HepG2 (cell line): Measurements from ENCODE around the gene THRA. TPM values are rescaled to one million over a fixed set of nuclear protein-coding genes. Genes with fewer than 3 reads are reported as not detected.

Experiments used
- ASH2L ChIP-seq: fragments of 300-600, 200-600 bp; sonication (generic); IDR thresholded peaks from 2 replicates; pipeline ENCODE4 v1.7.0; 2017; ENCODE audit warnings: low read depth, mild to moderate bottlenecking, moderate library complexity, mixed read lengths, low read length; ENCODE audit not compliant: insufficient read length
- ATM ChIP-seq: fragments of 450-650 bp; IDR thresholded peaks from 2 replicates; pipeline ENCODE4 v1.7.1; 2017; ENCODE audit warnings: mild to moderate bottlenecking, borderline replicate concordance
- HES4 ChIP-seq: sonication (generic); formaldehyde crosslinking; IDR thresholded peaks from 2 replicates; pipeline ENCODE4 v1.9.0; 2021; ENCODE audit warnings: mild to moderate bottlenecking, missing genetic modification reagents, borderline replicate concordance
- HMGA1 ChIP-seq: sonication (generic); formaldehyde crosslinking; conservative IDR thresholded peaks from 2 replicates; pipeline ENCODE4 v1.4.0; 2020; ENCODE audit warnings: missing genetic modification reagents
- KLF12 ChIP-seq: sonication (generic); formaldehyde crosslinking; IDR thresholded peaks from 2 replicates; pipeline ENCODE4 v1.4.0; 2020; ENCODE audit warnings: missing genetic modification reagents, borderline replicate concordance
- MAF1 ChIP-seq: sonication (generic); formaldehyde crosslinking; IDR thresholded peaks from 2 replicates; pipeline ENCODE4 v1.5.0; 2020; ENCODE audit warnings: missing genetic modification reagents, borderline replicate concordance
- MAFK ChIP-seq, 2 experiments: IDR thresholded peaks in 1 of 2; conservative IDR thresholded peaks in 1 of 2; 2 replicates each; pipeline ENCODE4 v1.6.1; 2011; ENCODE audit warnings: improper control_type of control experiment in 2 of 2, low read length in 2 of 2
- NBN ChIP-seq: fragments of 450-650 bp; conservative IDR thresholded peaks from 2 replicates; pipeline ENCODE4 v1.6.1; 2017
- POLR2A ChIP-seq, 2 experiments: IDR thresholded peaks; 2 replicates each; pipeline ENCODE4 v1.6.1; 2011; ENCODE audit warnings: low read depth in 2 of 2, low read length in 2 of 2, mild to moderate bottlenecking in 1 of 2, moderate library complexity in 1 of 2; ENCODE audit not compliant: insufficient read depth in 1 of 2
- RBM22 ChIP-seq: fragments of 200-400 bp; formaldehyde crosslinking; optimal IDR thresholded peaks from 2 replicates; pipeline ENCODE3; 2017; ENCODE audit warnings: mild to moderate bottlenecking, low read length, moderate library complexity
- SIN3B ChIP-seq: fragments of 150-350 bp; IDR thresholded peaks from 2 replicates; pipeline ENCODE4 v1.6.1; 2014; ENCODE audit warnings: low read length
- TEAD2 ChIP-seq: sonication (generic); formaldehyde crosslinking; IDR thresholded peaks from 2 replicates; pipeline ENCODE4 v1.9.0; 2021; ENCODE audit warnings: missing genetic modification reagents
- U2AF1 ChIP-seq: fragments of 200-400 bp; formaldehyde crosslinking; optimal IDR thresholded peaks from 2 replicates; pipeline ENCODE3; 2017; ENCODE audit warnings: mild to moderate bottlenecking, low read depth, low read length
- ZBTB20 ChIP-seq: sonication (generic); formaldehyde crosslinking; IDR thresholded peaks from 2 replicates; pipeline ENCODE4 v1.8.1; 2023; ENCODE audit warnings: missing genetic modification reagents, low read depth, mild to moderate bottlenecking, borderline replicate concordance
- ZFP1 ChIP-seq: IDR thresholded peaks from 2 replicates; pipeline ENCODE4 v1.6.1; 2016
- ZNF101 ChIP-seq: sonication (generic); formaldehyde crosslinking; IDR thresholded peaks from 2 replicates; pipeline ENCODE4 v1.4.0; 2020; ENCODE audit warnings: mild to moderate bottlenecking, low read depth, missing genetic modification reagents, borderline replicate concordance
- ZNF256 ChIP-seq: sonication (generic); formaldehyde crosslinking; conservative IDR thresholded peaks from 2 replicates; pipeline ENCODE4 v1.4.0; 2020; ENCODE audit warnings: missing genetic modification reagents
- ZNF343 ChIP-seq: sonication (generic); formaldehyde crosslinking; IDR thresholded peaks from 2 replicates; pipeline ENCODE4 v1.4.0; 2020; ENCODE audit warnings: mild to moderate bottlenecking, missing genetic modification reagents
- ZNF546 ChIP-seq: sonication (generic); formaldehyde crosslinking; conservative IDR thresholded peaks from 2 replicates; pipeline ENCODE4 v1.8.1; 2023; ENCODE audit warnings: mild to moderate bottlenecking, missing genetic modification reagents
- ZNF724P ChIP-seq: sonication (generic); formaldehyde crosslinking; IDR thresholded peaks from 2 replicates; pipeline ENCODE4 v1.8.0; 2022; ENCODE audit warnings: missing genetic modification reagents, borderline replicate concordance
- polyA plus RNA-seq, 8 experiments: library from polyadenylated mRNA; depleted of rRNA in 3 of 8; stranded (reverse) in 7 of 8; unstranded in 1 of 8; fragments of >200 nt; fragmentation: Illumina TruSeq in 4 of 8; extraction: Trizol in 4 of 8; gene quantifications; 2 replicates each; pipeline versions ENCODE4 v1.2.1 to v1.2.3, GENCODE V29; 2011 to 2016; ENCODE audit warnings: low read depth in 4 of 8, missing spikeins in 1 of 8, mixed read lengths in 1 of 8; ENCODE audit not compliant: insufficient read depth in 1 of 8
- total RNA-seq, 5 experiments: library from RNA; depleted of rRNA; stranded (reverse); fragments of >200 nt; fragmentation: Illumina TruSeq; extraction: Trizol; gene quantifications; 2 replicates each; pipeline ENCODE4 v1.2.3, GENCODE V29; 2016; ENCODE audit warnings: low read depth in 1 of 5
- TF ChIP-seq, protein P1 (sequence below): sonication (generic); formaldehyde crosslinking; IDR thresholded peaks from 2 replicates; pipeline ENCODE4 v1.5.1; 2020; ENCODE audit warnings: missing genetic modification reagents, mild to moderate bottlenecking, borderline replicate concordance
- TF ChIP-seq, protein P2 (sequence below): sonication (generic); formaldehyde crosslinking; IDR thresholded peaks from 2 replicates; pipeline ENCODE4 v1.4.0; 2020; ENCODE audit warnings: missing genetic modification reagents
- TF ChIP-seq, protein P3 (sequence below): sonication (generic); formaldehyde crosslinking; IDR thresholded peaks from 2 replicates; pipeline ENCODE4 v1.8.0; 2023; ENCODE audit warnings: mild to moderate bottlenecking, missing genetic modification reagents
- TF ChIP-seq, protein P4 (sequence below), 2 experiments: fragments of 450-650 bp in 1 of 2; sonication (generic) in 1 of 2; formaldehyde crosslinking; IDR thresholded peaks; 2 replicates each; pipeline versions ENCODE4 v1.5.0 to v1.8.0; 2020 to 2022; ENCODE audit warnings: mild to moderate bottlenecking in 1 of 2, missing genetic modification reagents in 1 of 2

THRA gene
- total and polyA plus RNA-seq, 2 of the 13 experiments (the other 11 are each of a cell fraction or from before 2014, with no cell fraction given) = 8.0 to 9.9 TPM

DNA sequence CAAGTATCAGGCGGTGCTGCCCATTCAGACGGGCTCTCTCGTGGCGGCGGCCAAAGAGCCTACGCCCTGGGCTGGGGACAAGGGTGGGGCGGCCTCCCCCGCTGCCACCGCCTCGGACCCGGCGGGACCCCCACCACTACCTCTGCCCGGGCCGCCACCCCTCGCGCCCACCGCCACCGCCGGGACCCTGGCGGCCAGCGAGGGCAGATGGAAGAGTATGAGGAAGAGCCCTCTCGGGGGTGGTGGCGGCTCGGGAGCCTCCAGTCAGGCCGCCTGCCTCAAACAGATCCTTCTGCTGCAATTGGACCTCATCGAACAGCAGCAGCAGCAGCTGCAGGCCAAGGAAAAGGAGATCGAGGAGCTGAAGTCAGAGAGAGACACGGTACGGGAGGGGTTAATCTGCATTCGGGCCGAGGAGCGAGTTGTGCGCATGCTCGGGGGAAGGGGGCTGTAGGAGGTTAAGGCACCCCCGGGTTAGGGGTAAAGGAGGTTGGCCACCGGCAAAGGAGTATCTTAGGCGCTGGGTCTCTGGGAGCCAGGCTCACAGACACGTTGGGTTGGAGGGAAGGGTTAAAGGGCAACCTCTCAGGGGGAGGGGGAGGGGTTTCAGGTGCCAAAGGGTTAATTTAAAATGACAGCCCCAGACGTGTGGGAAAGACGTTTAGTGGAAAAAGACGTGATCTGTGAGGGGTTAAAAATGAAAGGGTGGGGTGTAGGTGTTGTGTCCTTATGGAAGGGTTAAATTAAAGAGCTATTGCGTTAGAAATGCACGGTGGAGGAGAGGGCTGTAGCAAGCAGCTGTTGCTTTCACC, 60.4 kb downstream of the THRA start (continued):
- TF ChIP-seq, protein P1, sequence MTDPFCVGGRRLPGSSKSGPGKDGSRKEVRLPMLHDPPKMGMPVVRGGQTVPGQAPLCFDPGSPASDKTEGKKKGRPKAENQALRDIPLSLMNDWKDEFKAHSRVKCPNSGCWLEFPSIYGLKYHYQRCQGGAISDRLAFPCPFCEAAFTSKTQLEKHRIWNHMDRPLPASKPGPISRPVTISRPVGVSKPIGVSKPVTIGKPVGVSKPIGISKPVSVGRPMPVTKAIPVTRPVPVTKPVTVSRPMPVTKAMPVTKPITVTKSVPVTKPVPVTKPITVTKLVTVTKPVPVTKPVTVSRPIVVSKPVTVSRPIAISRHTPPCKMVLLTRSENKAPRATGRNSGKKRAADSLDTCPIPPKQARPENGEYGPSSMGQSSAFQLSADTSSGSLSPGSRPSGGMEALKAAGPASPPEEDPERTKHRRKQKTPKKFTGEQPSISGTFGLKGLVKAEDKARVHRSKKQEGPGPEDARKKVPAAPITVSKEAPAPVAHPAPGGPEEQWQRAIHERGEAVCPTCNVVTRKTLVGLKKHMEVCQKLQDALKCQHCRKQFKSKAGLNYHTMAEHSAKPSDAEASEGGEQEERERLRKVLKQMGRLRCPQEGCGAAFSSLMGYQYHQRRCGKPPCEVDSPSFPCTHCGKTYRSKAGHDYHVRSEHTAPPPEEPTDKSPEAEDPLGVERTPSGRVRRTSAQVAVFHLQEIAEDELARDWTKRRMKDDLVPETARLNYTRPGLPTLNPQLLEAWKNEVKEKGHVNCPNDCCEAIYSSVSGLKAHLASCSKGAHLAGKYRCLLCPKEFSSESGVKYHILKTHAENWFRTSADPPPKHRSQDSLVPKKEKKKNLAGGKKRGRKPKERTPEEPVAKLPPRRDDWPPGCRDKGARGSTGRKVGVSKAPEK (CRISPR knock-in tag) = no peak
- TF ChIP-seq, protein P2, sequence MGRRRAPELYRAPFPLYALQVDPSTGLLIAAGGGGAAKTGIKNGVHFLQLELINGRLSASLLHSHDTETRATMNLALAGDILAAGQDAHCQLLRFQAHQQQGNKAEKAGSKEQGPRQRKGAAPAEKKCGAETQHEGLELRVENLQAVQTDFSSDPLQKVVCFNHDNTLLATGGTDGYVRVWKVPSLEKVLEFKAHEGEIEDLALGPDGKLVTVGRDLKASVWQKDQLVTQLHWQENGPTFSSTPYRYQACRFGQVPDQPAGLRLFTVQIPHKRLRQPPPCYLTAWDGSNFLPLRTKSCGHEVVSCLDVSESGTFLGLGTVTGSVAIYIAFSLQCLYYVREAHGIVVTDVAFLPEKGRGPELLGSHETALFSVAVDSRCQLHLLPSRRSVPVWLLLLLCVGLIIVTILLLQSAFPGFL (CRISPR knock-in tag) = no peak
- TF ChIP-seq ATM (no peak), NBN (no peak), ZNF256 (no peak), ZNF343 (CRISPR knock-in tag) (no peak), SIN3B (no peak), ZNF724P (CRISPR knock-in tag) (peak; percentile 84; the same call in 1 of the 2 replicates), ZNF101 (CRISPR knock-in tag) (no peak), ASH2L (peak; percentile 86), HES4 (CRISPR knock-in tag) (no peak), U2AF1 (no peak), POLR2A (IDR thresholded peaks at IDR 0.05; ENCODE audit: insufficient read depth in 1 of 2, low read depth in 2 of 2, low read length in 2 of 2) (peak in 1 of 2 experiments; percentile 42; a peak in 1 of 4 replicates), KLF12 (no peak), RBM22 (peak; percentile 69), TEAD2 (CRISPR knock-in tag) (0 out of 2 replicates have a peak, but pooled peaks have one; percentile 46), ZBTB20 (CRISPR knock-in tag) (no peak), ZFP1 (CRISPR knock-in tag) (no peak), MAF1 (no peak), HMGA1 (no peak), ZNF546 (0 out of 2 replicates have a peak, but pooled peaks have one; percentile 2), MAFK (conservative IDR thresholded peaks at IDR 0.05 in 1 of 2, IDR thresholded peaks at IDR 0.05 in 1 of 2; ENCODE audit: low read length in 2 of 2) (no peak)
- TF ChIP-seq, protein P3, sequence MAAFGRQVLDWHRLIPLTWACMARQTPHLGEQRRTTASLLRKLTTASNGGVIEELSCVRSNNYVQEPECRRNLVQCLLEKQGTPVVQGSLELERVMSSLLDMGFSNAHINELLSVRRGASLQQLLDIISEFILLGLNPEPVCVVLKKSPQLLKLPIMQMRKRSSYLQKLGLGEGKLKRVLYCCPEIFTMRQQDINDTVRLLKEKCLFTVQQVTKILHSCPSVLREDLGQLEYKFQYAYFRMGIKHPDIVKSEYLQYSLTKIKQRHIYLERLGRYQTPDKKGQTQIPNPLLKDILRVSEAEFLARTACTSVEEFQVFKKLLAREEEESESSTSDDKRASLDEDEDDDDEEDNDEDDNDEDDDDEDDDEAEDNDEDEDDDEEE = peak; percentile 66; the same call in 1 of the 2 replicates
- TF ChIP-seq, protein P4, sequence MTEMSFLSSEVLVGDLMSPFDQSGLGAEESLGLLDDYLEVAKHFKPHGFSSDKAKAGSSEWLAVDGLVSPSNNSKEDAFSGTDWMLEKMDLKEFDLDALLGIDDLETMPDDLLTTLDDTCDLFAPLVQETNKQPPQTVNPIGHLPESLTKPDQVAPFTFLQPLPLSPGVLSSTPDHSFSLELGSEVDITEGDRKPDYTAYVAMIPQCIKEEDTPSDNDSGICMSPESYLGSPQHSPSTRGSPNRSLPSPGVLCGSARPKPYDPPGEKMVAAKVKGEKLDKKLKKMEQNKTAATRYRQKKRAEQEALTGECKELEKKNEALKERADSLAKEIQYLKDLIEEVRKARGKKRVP (CRISPR knock-in tag; IDR thresholded peaks at IDR 0.05) = no peak
